ENCODE data around the gene POR. TPM values are rescaled to one million over a fixed set of nuclear protein-coding genes. Genes with fewer than 3 reads are reported as not detected.

Gene POR
- polyA plus RNA-seq, 1 donor from 2014 or later = 50.2 TPM

- no peak overlapping the region for H3K4me3 Mint-ChIP-seq
- peak overlapping the region in 1 of 3 donors; percentile 59 for H3K27ac Mint-ChIP-seq
- H3K9me3 Mint-ChIP-seq = no peaks in the 10 kb centered on the region
- H3K36me3 Mint-ChIP-seq = peaks cover 5% of the 10 kb centered on the region
- no peaks in the 10 kb centered on the region for H3K27me3 Mint-ChIP-seq
- peaks cover 5 to 9% (median 7%) of the 10 kb centered on the region in 3 donors for H3K4me1 Mint-ChIP-seq
Observed at GRCh38 chr7:75945297-75946168, 30.6 kb downstream of the POR start.

DNA sequence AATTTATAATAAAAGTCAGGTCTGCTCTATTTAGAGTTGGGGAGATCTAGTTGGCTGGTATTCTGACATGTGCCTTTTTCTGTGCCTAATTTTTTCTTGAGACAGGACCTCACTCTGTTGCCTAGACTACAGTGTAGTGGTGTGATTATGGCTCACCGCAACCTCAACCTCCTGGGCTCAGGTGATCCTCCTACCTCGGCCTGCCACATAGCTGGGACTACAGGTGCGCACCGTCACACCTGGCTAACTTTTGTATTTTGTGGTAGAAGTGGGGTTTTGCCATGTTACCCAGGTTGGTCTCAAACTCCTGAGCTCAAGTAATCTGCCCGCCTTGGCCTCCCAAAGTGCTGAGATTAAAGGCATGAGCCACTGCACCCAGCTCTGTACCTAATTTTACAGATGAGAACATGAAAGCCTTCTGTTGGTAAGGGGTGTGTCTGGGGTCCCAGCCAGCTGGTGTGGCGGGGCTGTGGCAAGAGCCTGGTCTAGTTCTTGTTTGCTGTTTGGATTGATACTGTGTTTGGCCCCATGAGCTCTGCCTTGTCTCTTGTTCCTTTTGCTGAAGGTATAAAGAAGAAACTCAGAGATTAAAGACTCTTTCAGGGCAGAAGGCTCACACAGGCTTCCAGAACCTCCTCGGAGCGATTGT, 31.4 kb downstream of the POR start:
- Mint-ChIP-seq H3K36me3 (peaks cover 5% of the 10 kb centered on the region), H3K4me1 (peaks cover 5 to 9% (median 7%) of the 10 kb centered on the region in 3 donors), H3K4me3 (no peak overlapping the region), H3K27ac (no peak overlapping the region), H3K27me3 (no peaks in the 10 kb centered on the region), H3K9me3 (no peaks in the 10 kb centered on the region)

- Mint-ChIP-seq H3K36me3 (peaks cover 5% of the 10 kb centered on the region), H3K27me3 (no peaks in the 10 kb centered on the region), H3K4me3 (no peak overlapping the region), H3K9me3 (no peaks in the 10 kb centered on the region), H3K27ac (no peak overlapping the region), H3K4me1 (peaks cover 5 to 9% (median 7%) of the 10 kb centered on the region in 3 donors)
Observed at GRCh38 chr7:75948179-75948578, 33.2 kb downstream of the POR start.

DNA sequence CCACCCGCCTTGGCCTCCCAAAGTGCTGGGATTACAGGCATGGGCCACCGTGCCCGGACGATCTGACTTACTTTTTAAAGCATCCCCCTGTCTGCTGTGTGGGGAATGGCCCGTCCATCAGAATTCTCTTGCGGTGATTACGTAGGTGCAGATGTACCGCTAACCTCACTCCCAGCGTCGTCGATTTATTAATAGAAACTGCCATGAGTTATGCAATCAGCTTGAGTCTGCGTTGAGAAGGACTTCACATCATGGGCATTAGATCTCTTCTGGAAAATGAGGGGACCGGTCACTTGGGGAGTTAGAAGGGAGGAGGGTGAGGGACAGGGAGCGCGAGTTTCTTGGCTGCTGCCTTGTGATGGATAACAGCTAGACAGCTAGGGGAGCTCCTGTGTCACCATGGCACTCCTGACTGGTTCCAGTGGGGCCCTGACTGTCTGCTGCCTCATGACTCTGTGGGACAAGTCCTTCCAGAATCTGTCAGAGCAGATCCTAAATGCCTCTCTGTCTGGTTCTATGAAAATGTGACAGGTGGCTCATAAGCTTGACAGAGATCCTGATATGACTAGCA, 35.2 kb downstream of the POR start:
- Mint-ChIP-seq H3K27me3 (no peaks in the 10 kb centered on the region), H3K36me3 (peaks cover 3% of the 10 kb centered on the region), H3K9me3 (no peaks in the 10 kb centered on the region), H3K27ac (no peak overlapping the region), H3K4me1 (peaks cover 0 to 5% (median 2%) of the 10 kb centered on the region in 3 donors), H3K4me3 (no peak overlapping the region)

GRCh38 chr7:75951506-75951905, 36.6 kb downstream of the POR start:
- Mint-ChIP-seq H3K9me3 (no peaks in the 10 kb centered on the region), H3K4me1 (peaks cover 0 to 2% (median 0%) of the 10 kb centered on the region in 3 donors), H3K27ac (no peak overlapping the region), H3K4me3 (no peak overlapping the region), H3K27me3 (no peaks in the 10 kb centered on the region), H3K36me3 (peaks cover 3% of the 10 kb centered on the region)

GRCh38 chr7:75953431-75953830, 38.5 kb downstream of the POR start:
- Mint-ChIP-seq H3K9me3 (no peaks in the 10 kb centered on the region), H3K27me3 (no peaks in the 10 kb centered on the region), H3K27ac (peak overlapping the region in 1 of 3 donors; percentile 67), H3K4me3 (no peak overlapping the region), H3K4me1 (no peaks in the 10 kb centered on the region), H3K36me3 (peaks cover 3% of the 10 kb centered on the region)

DNA sequence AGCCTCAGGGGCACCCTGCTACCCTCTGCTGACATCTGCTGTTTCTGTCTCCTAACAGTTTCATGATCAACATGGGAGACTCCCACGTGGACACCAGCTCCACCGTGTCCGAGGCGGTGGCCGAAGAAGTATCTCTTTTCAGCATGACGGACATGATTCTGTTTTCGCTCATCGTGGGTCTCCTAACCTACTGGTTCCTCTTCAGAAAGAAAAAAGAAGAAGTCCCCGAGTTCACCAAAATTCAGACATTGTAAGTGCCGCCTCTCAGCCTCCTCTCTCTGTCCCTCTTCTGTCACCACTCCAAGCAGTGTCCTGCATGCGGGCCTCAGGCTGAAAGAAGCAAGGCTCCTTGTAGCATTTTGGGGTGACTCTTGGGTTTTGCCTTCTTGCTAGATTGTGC, 39.0 kb downstream of the POR start:
- Mint-ChIP-seq H3K9me3 (no peaks in the 10 kb centered on the region), H3K4me1 (no peaks in the 10 kb centered on the region), H3K27me3 (no peaks in the 10 kb centered on the region), H3K4me3 (no peak overlapping the region), H3K36me3 (peaks cover 2% of the 10 kb centered on the region), H3K27ac (peak overlapping the region in 1 of 3 donors; percentile 67)

- H3K27me3 Mint-ChIP-seq = no peaks in the 10 kb centered on the region
- H3K27ac Mint-ChIP-seq = no peak overlapping the region
- peak overlapping the region in 1 of 4 donors; percentile 5 for H3K4me3 Mint-ChIP-seq
- no peaks in the 10 kb centered on the region for H3K4me1 Mint-ChIP-seq
- H3K36me3 Mint-ChIP-seq = peaks cover 2% of the 10 kb centered on the region
- H3K9me3 Mint-ChIP-seq = no peaks in the 10 kb centered on the region
Observed at GRCh38 chr7:75955331-75955955, 40.5 kb downstream of the POR start.

- Mint-ChIP-seq H3K27ac (no peak overlapping the region), H3K9me3 (no peaks in the 10 kb centered on the region), H3K4me1 (no peaks in the 10 kb centered on the region), H3K27me3 (no peaks in the 10 kb centered on the region), H3K36me3 (peaks cover 2% of the 10 kb centered on the region), H3K4me3 (no peak overlapping the region)
Observed at GRCh38 chr7:75957021-75957736, 42.2 kb downstream of the POR start.

- peaks cover 9% of the 10 kb centered on the region for H3K36me3 Mint-ChIP-seq
- no peaks in the 10 kb centered on the region for H3K4me1 Mint-ChIP-seq
Observed at GRCh38 chr7:75958802-75959543, 44.0 kb downstream of the POR start.

GRCh38 chr7:75960372-75960771, 45.4 kb downstream of the POR start:
- H3K4me3 Mint-ChIP-seq = no peak overlapping the region
- H3K9me3 Mint-ChIP-seq = no peaks in the 10 kb centered on the region
- H3K27ac Mint-ChIP-seq = no peak overlapping the region
- H3K27me3 Mint-ChIP-seq = no peaks in the 10 kb centered on the region
- H3K36me3 Mint-ChIP-seq = peaks cover 8% of the 10 kb centered on the region
- H3K4me1 Mint-ChIP-seq = no peaks in the 10 kb centered on the region

More at GRCh38 chr7:75958802-75959543, 44.0 kb downstream of the POR start:
- H3K27ac Mint-ChIP-seq = peak overlapping the region in 2 of 3 donors; percentile 64 to 67
- no peaks in the 10 kb centered on the region for H3K9me3 Mint-ChIP-seq
- H3K4me3 Mint-ChIP-seq = no peak overlapping the region
- no peaks in the 10 kb centered on the region for H3K27me3 Mint-ChIP-seq

- H3K4me1 Mint-ChIP-seq = no peaks in the 10 kb centered on the region
- no peak overlapping the region for H3K27ac Mint-ChIP-seq
- no peak overlapping the region for H3K4me3 Mint-ChIP-seq
- H3K9me3 Mint-ChIP-seq = no peaks in the 10 kb centered on the region
- no peaks in the 10 kb centered on the region for H3K27me3 Mint-ChIP-seq
- peaks cover 8% of the 10 kb centered on the region for H3K36me3 Mint-ChIP-seq
Observed at GRCh38 chr7:75961218-75961617, 46.3 kb downstream of the POR start.

- no peaks in the 10 kb centered on the region for H3K27me3 Mint-ChIP-seq
- H3K4me3 Mint-ChIP-seq = no peak overlapping the region
- H3K36me3 Mint-ChIP-seq = peaks cover 8% of the 10 kb centered on the region
- peak overlapping the region in 1 of 3 donors; percentile 3 for H3K27ac Mint-ChIP-seq
- H3K9me3 Mint-ChIP-seq = no peaks in the 10 kb centered on the region
- H3K4me1 Mint-ChIP-seq = no peaks in the 10 kb centered on the region
Observed at GRCh38 chr7:75962607-75963380, 47.8 kb downstream of the POR start.

All from IgD-negative memory B cell (primary cell).